Measurements from ENCODE around the gene COMT.

The COMT gene

DNA sequence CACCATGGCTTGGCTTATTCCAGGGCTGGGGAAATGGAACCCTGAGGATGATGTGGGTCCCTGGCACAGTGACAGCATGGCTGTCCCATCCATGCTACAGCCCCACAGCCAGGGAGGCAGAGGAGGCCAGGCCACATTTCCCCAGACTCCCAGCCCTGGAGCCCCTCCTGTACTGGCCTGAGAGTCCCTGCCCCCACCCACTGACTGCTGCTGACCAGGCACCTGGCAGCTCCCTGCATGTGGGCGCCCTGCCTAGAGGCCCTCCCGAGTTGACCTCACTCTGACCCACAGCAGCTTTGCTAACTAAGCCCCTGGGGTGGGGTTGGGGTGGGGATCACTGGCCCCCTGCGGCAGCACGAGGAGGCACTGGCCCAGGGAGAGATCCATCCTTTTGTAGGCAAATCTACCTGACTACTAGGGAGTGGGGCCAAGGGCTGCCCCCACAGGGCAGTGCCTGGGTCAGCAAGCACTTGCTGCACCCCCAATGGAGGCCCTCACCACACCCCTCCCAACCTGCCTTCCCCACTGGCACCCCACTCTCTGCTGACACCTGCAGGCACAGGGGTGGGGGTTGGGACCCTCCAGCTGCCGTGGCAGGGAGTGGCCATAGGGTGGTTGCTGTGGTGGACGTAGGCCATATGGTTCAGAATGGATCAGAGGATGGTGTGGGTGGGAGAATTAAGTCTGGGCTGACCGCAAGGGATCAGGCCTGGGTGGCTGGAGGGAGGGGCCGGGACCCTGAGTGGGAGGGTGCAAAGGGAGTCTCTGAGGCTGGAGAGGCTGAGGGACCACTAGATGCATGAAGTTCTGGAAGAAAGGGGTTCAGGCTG is 57.6 kb downstream of the COMT start:
- Histone ChIP-seq H3K79me2 (ENCODE audit: control insufficient read depth, insufficient read depth, low read length, poor library complexity) (no peaks in the 10 kb centered on the region), H2AFZ (ENCODE audit: insufficient read depth, low read length, poor library complexity) (no peak overlapping the region), H3K9ac (ENCODE audit: low read length) (no peak overlapping the region), H2BK5ac (ENCODE audit: low read depth, low read length, poor library complexity) (no peak overlapping the region), H4K91ac (ENCODE audit: low read depth, low read length) (no peak overlapping the region), H3K14ac (ENCODE audit: low read length) (no peak overlapping the region), H2BK120ac (ENCODE audit: insufficient read depth, low read length, poor library complexity) (no peak overlapping the region), H3K18ac (ENCODE audit: low read length) (no peak overlapping the region), H3K4ac (ENCODE audit: low read depth, low read length) (no peak overlapping the region), H3K23ac (ENCODE audit: low read length) (no peak overlapping the region), H2AK5ac (ENCODE audit: low read length) (no peak overlapping the region), H3K27me3 (ENCODE audit: insufficient read depth, low read length) (no peaks in the 10 kb centered on the region), H3K9me3 (ENCODE audit: insufficient read depth, low read depth, low read length) (peaks cover 2% of the 10 kb centered on the region), H3K36me3 (ENCODE audit: control insufficient read depth in 1 of 2, insufficient read depth in 2 of 2, low read length in 2 of 2) (no peaks in the 10 kb centered on the region), H2BK12ac (ENCODE audit: low read length) (no peak overlapping the region), H3K27ac (ENCODE audit: low read depth, low read length) (no peak overlapping the region), H3K4me3 (ENCODE audit: low read depth, low read length) (no peak overlapping the region), H4K8ac (ENCODE audit: low read depth, low read length) (no peak overlapping the region), H3K4me2 (ENCODE audit: low read length) (no peak overlapping the region), H3K4me1 (ENCODE audit: control insufficient read depth in 1 of 2, insufficient read depth in 2 of 2, low read length in 2 of 2) (peaks cover 0 to 2% of the 10 kb centered on the region in 2 experiments), H3K79me1 (ENCODE audit: low read length) (no peaks in the 10 kb centered on the region), H4K12ac (ENCODE audit: low read depth, low read length) (no peak overlapping the region)
- DNase-seq: no peak
- WGBS (ENCODE audit: extremely low coverage, insufficient coverage, insufficient read length): no CpG with 5 or more reads among the region's 8 CpGs

DNA sequence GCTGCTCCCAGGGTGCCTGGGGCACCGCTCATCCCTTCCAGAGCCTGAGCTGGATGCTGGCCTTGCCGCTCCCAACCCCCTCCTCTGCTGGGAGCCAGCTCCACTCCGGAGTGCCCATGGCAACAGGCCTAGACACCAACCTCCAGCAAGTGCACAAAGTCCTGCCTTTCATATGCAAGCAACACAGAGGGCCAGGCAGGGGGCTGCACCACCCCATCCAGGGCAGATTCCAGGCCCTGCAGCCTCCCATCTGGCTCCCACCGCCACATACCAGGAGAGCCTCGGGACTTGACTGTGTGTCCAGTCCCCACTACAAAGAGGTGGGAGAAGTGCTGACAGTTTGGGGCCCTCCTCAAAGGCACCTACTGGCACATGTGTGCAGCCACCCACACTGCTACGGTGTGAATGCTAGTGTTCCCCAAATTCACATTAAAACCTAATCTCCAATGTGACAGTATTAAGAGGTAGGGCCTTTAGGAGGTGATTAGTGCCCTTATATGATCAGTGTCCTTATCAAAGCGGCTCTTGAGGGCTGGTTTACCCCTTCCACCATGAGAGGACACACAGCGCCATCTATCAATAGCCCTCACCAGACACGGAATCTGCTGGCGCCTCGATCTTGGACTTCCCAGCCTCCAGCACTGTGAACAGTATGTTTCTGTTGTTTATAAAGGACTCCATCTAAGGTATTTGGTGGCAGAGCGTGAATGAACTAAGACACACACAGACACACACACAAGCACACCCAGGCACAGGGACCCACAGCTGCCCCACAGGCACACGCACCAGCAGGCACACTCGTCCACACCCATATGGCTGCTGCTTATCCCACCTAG is 58.9 kb downstream of the COMT start:
- Histone ChIP-seq H3K79me1 (ENCODE audit: low read length) (no peaks in the 10 kb centered on the region), H2BK120ac (ENCODE audit: insufficient read depth, low read length, poor library complexity) (no peak overlapping the region), H3K4me2 (ENCODE audit: low read length) (no peak overlapping the region), H3K27ac (ENCODE audit: low read depth, low read length) (no peak overlapping the region), H3K9ac (ENCODE audit: low read length) (no peak overlapping the region), H3K27me3 (ENCODE audit: insufficient read depth, low read length) (no peaks in the 10 kb centered on the region), H4K12ac (ENCODE audit: low read depth, low read length) (no peak overlapping the region), H3K79me2 (ENCODE audit: control insufficient read depth, insufficient read depth, low read length, poor library complexity) (no peaks in the 10 kb centered on the region), H4K8ac (ENCODE audit: low read depth, low read length) (no peak overlapping the region), H4K91ac (ENCODE audit: low read depth, low read length) (no peak overlapping the region), H2BK5ac (ENCODE audit: low read depth, low read length, poor library complexity) (no peak overlapping the region), H2AK5ac (ENCODE audit: low read length) (no peak overlapping the region), H3K14ac (ENCODE audit: low read length) (no peak overlapping the region), H2BK12ac (ENCODE audit: low read length) (no peak overlapping the region), H3K4me1 (ENCODE audit: control insufficient read depth in 1 of 2, insufficient read depth in 2 of 2, low read length in 2 of 2) (peaks cover 0 to 2% of the 10 kb centered on the region in 2 experiments), H3K4me3 (ENCODE audit: low read depth, low read length) (no peak overlapping the region), H3K9me3 (ENCODE audit: insufficient read depth, low read depth, low read length) (peaks cover 2% of the 10 kb centered on the region), H3K23ac (ENCODE audit: low read length) (no peak overlapping the region), H3K18ac (ENCODE audit: low read length) (no peak overlapping the region), H3K4ac (ENCODE audit: low read depth, low read length) (no peak overlapping the region), H3K36me3 (ENCODE audit: control insufficient read depth in 1 of 2, insufficient read depth in 2 of 2, low read length in 2 of 2) (no peaks in the 10 kb centered on the region), H2AFZ (ENCODE audit: insufficient read depth, low read length, poor library complexity) (no peak overlapping the region)
- WGBS (ENCODE audit: extremely low coverage, insufficient coverage, insufficient read length): no CpG with 5 or more reads among the region's 14 CpGs
- DNase-seq: peak; percentile 51 to 55

DNA sequence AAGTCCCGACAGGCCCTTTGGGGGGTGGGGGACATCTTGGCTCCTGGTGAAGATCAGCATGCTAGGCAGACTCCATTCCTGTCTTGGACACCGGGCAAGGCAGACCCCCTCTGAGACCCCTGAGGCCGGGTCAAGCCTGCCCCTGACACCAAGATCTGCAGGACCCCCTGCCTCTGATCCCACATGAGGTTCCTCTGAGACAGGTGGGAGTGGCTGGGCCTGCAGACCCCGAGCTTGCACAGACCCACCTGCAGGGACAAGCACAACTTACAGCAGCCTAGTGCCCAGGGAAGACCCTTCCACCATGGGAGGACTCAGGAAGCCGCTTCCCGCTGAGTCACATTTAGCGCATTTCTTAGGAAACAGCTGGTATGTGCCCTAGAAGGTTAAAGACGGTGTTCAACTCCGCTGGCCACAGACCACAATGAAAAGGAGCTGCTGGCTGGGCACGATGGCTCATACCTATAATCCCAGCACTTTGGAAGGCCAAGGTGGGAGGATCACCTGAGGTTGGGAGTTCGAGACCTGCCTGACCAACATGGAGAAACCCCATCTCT is 59.6 kb downstream of the COMT start:
- Histone ChIP-seq H3K4me1 (ENCODE audit: control insufficient read depth in 1 of 2, insufficient read depth in 2 of 2, low read length in 2 of 2) (peaks cover 0 to 2% of the 10 kb centered on the region in 2 experiments), H3K4me2 (ENCODE audit: low read length) (no peak overlapping the region), H3K4ac (ENCODE audit: low read depth, low read length) (no peak overlapping the region), H3K18ac (ENCODE audit: low read length) (no peak overlapping the region), H3K14ac (ENCODE audit: low read length) (no peak overlapping the region), H4K8ac (ENCODE audit: low read depth, low read length) (no peak overlapping the region), H4K12ac (ENCODE audit: low read depth, low read length) (no peak overlapping the region), H4K91ac (ENCODE audit: low read depth, low read length) (no peak overlapping the region), H2BK120ac (ENCODE audit: insufficient read depth, low read length, poor library complexity) (no peak overlapping the region), H3K9me3 (ENCODE audit: insufficient read depth, low read depth, low read length) (peaks cover 2% of the 10 kb centered on the region), H3K23ac (ENCODE audit: low read length) (no peak overlapping the region), H3K79me1 (ENCODE audit: low read length) (no peaks in the 10 kb centered on the region), H3K4me3 (ENCODE audit: low read depth, low read length) (no peak overlapping the region), H3K27me3 (ENCODE audit: insufficient read depth, low read length) (no peaks in the 10 kb centered on the region), H3K36me3 (ENCODE audit: control insufficient read depth in 1 of 2, insufficient read depth in 2 of 2, low read length in 2 of 2) (no peaks in the 10 kb centered on the region), H3K9ac (ENCODE audit: low read length) (no peak overlapping the region), H2AFZ (ENCODE audit: insufficient read depth, low read length, poor library complexity) (no peak overlapping the region), H2BK12ac (ENCODE audit: low read length) (no peak overlapping the region), H2BK5ac (ENCODE audit: low read depth, low read length, poor library complexity) (no peak overlapping the region), H3K27ac (ENCODE audit: low read depth, low read length) (no peak overlapping the region), H3K79me2 (ENCODE audit: control insufficient read depth, insufficient read depth, low read length, poor library complexity) (no peaks in the 10 kb centered on the region), H2AK5ac (ENCODE audit: low read length) (no peak overlapping the region)
- DNase-seq: peak; percentile 43 to 56
- WGBS (ENCODE audit: extremely low coverage, insufficient coverage, insufficient read length): no CpG with 5 or more reads among the region's 11 CpGs

DNA sequence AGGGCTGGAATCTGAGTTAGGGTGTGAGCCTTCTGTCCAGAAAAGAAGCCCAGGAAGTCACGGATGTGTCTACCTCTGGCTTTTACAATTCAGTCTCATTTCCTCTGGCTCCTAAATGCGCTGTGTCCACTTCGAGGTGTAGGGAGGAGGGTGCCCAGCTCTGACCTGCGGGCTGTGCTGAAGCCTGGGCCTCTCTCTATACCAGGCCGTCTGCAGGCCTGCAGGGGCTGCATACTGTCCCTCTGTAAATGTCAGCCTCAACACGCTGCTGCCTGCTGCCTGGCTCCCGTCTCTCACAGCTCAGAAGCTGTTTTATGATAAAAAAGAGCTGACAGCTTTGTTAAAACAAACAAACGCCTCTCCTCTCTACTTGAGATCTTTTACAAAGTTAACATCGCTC is 60.6 kb downstream of the COMT start:
- Histone ChIP-seq H3K4me3 (ENCODE audit: low read depth, low read length) (no peak overlapping the region), H3K14ac (ENCODE audit: low read length) (no peak overlapping the region), H2AFZ (ENCODE audit: insufficient read depth, low read length, poor library complexity) (no peak overlapping the region), H2BK120ac (ENCODE audit: insufficient read depth, low read length, poor library complexity) (no peak overlapping the region), H4K91ac (ENCODE audit: low read depth, low read length) (no peak overlapping the region), H3K27ac (ENCODE audit: low read depth, low read length) (no peak overlapping the region), H3K4me2 (ENCODE audit: low read length) (no peak overlapping the region), H3K79me2 (ENCODE audit: control insufficient read depth, insufficient read depth, low read length, poor library complexity) (no peaks in the 10 kb centered on the region), H2AK5ac (ENCODE audit: low read length) (no peak overlapping the region), H3K23ac (ENCODE audit: low read length) (no peak overlapping the region), H3K4me1 (ENCODE audit: control insufficient read depth in 1 of 2, insufficient read depth in 2 of 2, low read length in 2 of 2) (peaks cover 0 to 2% of the 10 kb centered on the region in 2 experiments), H3K36me3 (ENCODE audit: control insufficient read depth in 1 of 2, insufficient read depth in 2 of 2, low read length in 2 of 2) (no peaks in the 10 kb centered on the region), H4K12ac (ENCODE audit: low read depth, low read length) (no peak overlapping the region), H2BK12ac (ENCODE audit: low read length) (no peak overlapping the region), H3K4ac (ENCODE audit: low read depth, low read length) (no peak overlapping the region), H4K8ac (ENCODE audit: low read depth, low read length) (no peak overlapping the region), H3K79me1 (ENCODE audit: low read length) (no peaks in the 10 kb centered on the region), H3K27me3 (ENCODE audit: insufficient read depth, low read length) (no peaks in the 10 kb centered on the region), H3K9me3 (ENCODE audit: insufficient read depth, low read depth, low read length) (peaks cover 2% of the 10 kb centered on the region), H3K18ac (ENCODE audit: low read length) (no peak overlapping the region), H2BK5ac (ENCODE audit: low read depth, low read length, poor library complexity) (no peak overlapping the region), H3K9ac (ENCODE audit: low read length) (no peak overlapping the region)
- no peak for DNase-seq
- no CpG with 5 or more reads among the region's 9 CpGs for WGBS (ENCODE audit: extremely low coverage, insufficient coverage, insufficient read length)
